Adrenal gland (tissue), 5 donors: Measurements from ENCODE around the gene ATXN3L.

Experiments
- POLR2A ChIP-seq, 2 donors: fragments of 450-650 bp; IDR thresholded peaks; one replicate each; pipeline ENCODE4 v1.6.1; 2017; ENCODE audit warnings: antibody characterized with exemption in 2 of 2, mild to moderate bottlenecking in 2 of 2, moderate library complexity in 1 of 2
- TF ChIP-seq, protein P1 (sequence below), 6 experiments: fragments of 450-650 bp in 4 of 6; fragments of 200-600 bp in 2 of 6; sonication (generic) in 1 of 6; IDR thresholded peaks; 1 replicate in 5 of 6; 2 replicates in 1 of 6; pipeline versions ENCODE4 v1.5.1 to v1.8.0; 2016 to 2021; ENCODE audit warnings: antibody characterized with exemption in 6 of 6, mild to moderate bottlenecking in 2 of 6, moderate library complexity in 1 of 6
- donor health status: DM: no; HTN: no; CAD: no.

DNA sequence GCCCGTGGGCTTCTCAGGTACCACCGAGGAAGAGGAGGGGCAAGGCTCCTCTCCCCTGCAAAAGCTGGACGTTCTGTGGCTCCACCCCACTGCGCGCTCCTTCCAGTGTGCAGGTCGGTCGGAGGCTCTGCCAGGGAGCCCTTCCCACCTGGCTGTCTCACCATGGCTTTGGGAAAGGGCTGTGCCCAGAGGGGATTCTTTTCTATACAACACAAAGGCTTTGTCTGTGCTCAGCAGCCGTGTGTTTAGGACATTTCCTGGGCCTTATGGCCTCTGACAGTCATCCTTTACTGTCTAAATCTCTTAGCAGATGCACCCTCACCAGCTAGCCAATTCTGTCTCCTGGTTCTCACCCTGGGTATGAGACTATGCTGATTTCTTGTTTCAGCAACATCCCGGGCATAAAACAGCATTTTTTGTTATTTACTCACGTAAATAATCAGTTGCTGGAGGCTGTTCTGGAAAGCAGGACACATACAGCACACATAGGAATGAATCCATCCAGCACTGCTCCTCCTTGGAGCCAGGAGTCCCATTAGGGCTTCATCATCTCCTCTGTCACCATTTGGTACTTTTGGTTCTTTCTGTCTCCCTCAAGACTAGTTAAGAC, 20.4 kb upstream of the ATXN3L start:
- no peak for TF ChIP-seq POLR2A (IDR thresholded peaks at IDR 0.05)
- TF ChIP-seq, protein P1, sequence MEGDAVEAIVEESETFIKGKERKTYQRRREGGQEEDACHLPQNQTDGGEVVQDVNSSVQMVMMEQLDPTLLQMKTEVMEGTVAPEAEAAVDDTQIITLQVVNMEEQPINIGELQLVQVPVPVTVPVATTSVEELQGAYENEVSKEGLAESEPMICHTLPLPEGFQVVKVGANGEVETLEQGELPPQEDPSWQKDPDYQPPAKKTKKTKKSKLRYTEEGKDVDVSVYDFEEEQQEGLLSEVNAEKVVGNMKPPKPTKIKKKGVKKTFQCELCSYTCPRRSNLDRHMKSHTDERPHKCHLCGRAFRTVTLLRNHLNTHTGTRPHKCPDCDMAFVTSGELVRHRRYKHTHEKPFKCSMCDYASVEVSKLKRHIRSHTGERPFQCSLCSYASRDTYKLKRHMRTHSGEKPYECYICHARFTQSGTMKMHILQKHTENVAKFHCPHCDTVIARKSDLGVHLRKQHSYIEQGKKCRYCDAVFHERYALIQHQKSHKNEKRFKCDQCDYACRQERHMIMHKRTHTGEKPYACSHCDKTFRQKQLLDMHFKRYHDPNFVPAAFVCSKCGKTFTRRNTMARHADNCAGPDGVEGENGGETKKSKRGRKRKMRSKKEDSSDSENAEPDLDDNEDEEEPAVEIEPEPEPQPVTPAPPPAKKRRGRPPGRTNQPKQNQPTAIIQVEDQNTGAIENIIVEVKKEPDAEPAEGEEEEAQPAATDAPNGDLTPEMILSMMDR (IDR thresholded peaks at IDR 0.05) = no peak
